GM21447 (cell line): ENCODE data around the gene HTRA1.

ENCODE experiments used
- ATAC-seq: cut with Tn5 transposase; IDR thresholded peaks from one replicate; pipeline ENCODE4 v1.9.1; 2021; ENCODE audit not compliant: unreplicated experiment

The HTRA1 gene

GRCh38 chr10:122494173-122494820 is 32.9 kb downstream of the HTRA1 start:
- no peak for ATAC-seq

GRCh38 chr10:122494833-122495232 is 33.5 kb downstream of the HTRA1 start:
- no peak for ATAC-seq

GRCh38 chr10:122495406-122496340 is 34.3 kb downstream of the HTRA1 start:
- ATAC-seq = no peak

GRCh38 chr10:122497241-122497640 is 35.9 kb downstream of the HTRA1 start:
- ATAC-seq = no peak

GRCh38 chr10:122498521-122498920 is 37.2 kb downstream of the HTRA1 start:
- ATAC-seq = no peak

- ATAC-seq = no peak
These were observed 37.7 kb downstream of the HTRA1 start for GRCh38 chr10:122499012-122499411.

GRCh38 chr10:122499491-122499941 is 38.2 kb downstream of the HTRA1 start:
- ATAC-seq = no peak

- ATAC-seq = no peak
These were observed 38.8 kb downstream of the HTRA1 start for GRCh38 chr10:122500194-122500593.

- ATAC-seq = no peak
These were observed 39.4 kb downstream of the HTRA1 start for GRCh38 chr10:122500726-122501125.

GRCh38 chr10:122503012-122503411 is 41.7 kb downstream of the HTRA1 start:
- ATAC-seq = no peak

- ATAC-seq = no peak
These were observed 42.7 kb downstream of the HTRA1 start for GRCh38 chr10:122503886-122504609.

- ATAC-seq = no peak
These were observed 43.2 kb downstream of the HTRA1 start for GRCh38 chr10:122504610-122504950.

- no peak for ATAC-seq
These were observed 43.7 kb downstream of the HTRA1 start for GRCh38 chr10:122505011-122505410.

- ATAC-seq = no peak
These were observed 44.7 kb downstream of the HTRA1 start for GRCh38 chr10:122505885-122506645.

GRCh38 chr10:122507616-122508015 is 46.3 kb downstream of the HTRA1 start:
- no peak for ATAC-seq

- ATAC-seq = no peak
These were observed 46.7 kb downstream of the HTRA1 start for GRCh38 chr10:122508021-122508420.

- ATAC-seq = no peak
These were observed 48.0 kb downstream of the HTRA1 start for GRCh38 chr10:122509323-122509722.

GRCh38 chr10:122510326-122510725 is 49.0 kb downstream of the HTRA1 start:
- no peak for ATAC-seq

- ATAC-seq = no peak
These were observed 49.4 kb downstream of the HTRA1 start for GRCh38 chr10:122510736-122511135.

- no peak for ATAC-seq
These were observed 51.7 kb downstream of the HTRA1 start for GRCh38 chr10:122513053-122513452.
